Measurements from ENCODE around the gene SUPT5H. TPM values are rescaled to one million over a fixed set of nuclear protein-coding genes. Genes with fewer than 3 reads are reported as not detected.

The SUPT5H gene
- total RNA-seq, 3 donors from 2014 or later (not counting 1 experiment from before 2014, with no cell fraction given), result 228 to 256 (median 230) TPM

DNA sequence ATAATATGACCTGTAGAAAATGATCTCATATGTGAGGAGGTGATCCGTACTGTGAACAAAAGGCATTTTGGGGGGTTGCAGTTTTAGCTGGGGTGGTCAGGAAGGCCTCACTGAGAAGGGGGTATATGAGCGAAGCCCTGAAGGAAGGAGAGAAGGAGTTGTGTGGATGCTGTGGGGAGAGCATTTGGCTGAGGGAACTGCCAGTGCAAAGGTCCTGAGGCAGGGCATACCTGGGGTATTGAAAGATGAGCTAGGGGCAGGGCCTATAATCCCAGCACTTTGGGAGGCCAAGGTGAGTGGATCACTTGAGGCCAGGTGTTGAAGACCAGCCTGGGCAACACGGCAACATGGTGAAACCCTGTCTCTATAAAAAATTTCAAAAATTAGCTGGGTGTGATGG is 72.0 kb downstream of the SUPT5H start:
- H3K27ac ChIP-seq (ENCODE audit: low read length), result no peak overlapping the region
- Mint-ChIP-seq H3K4me3 (no peak overlapping the region), H3K27me3 (ENCODE audit: low read depth in 2 of 2) (peaks cover 34 to 36% of the 10 kb centered on the region in 2 donors), H3K27ac (no peak overlapping the region), H3K9me3 (no peaks in the 10 kb centered on the region), H3K36me3 (no peaks in the 10 kb centered on the region), H3K4me1 (peaks cover 6 to 19% of the 10 kb centered on the region in 2 donors)
- peaks cover 34% of the 10 kb centered on the region for H3K27me3 ChIP-seq (ENCODE audit: control insufficient read depth, insufficient read depth, low read length)
- no peaks in the 10 kb centered on the region for H3K9me3 ChIP-seq (ENCODE audit: control insufficient read depth, insufficient read depth, low read length)
- H3K36me3 ChIP-seq (ENCODE audit: control insufficient read depth, insufficient read depth, low read length), result no peaks in the 10 kb centered on the region
- no peak overlapping the region for H3K4me3 ChIP-seq (ENCODE audit: low read length)
- TF ChIP-seq, protein P1, sequence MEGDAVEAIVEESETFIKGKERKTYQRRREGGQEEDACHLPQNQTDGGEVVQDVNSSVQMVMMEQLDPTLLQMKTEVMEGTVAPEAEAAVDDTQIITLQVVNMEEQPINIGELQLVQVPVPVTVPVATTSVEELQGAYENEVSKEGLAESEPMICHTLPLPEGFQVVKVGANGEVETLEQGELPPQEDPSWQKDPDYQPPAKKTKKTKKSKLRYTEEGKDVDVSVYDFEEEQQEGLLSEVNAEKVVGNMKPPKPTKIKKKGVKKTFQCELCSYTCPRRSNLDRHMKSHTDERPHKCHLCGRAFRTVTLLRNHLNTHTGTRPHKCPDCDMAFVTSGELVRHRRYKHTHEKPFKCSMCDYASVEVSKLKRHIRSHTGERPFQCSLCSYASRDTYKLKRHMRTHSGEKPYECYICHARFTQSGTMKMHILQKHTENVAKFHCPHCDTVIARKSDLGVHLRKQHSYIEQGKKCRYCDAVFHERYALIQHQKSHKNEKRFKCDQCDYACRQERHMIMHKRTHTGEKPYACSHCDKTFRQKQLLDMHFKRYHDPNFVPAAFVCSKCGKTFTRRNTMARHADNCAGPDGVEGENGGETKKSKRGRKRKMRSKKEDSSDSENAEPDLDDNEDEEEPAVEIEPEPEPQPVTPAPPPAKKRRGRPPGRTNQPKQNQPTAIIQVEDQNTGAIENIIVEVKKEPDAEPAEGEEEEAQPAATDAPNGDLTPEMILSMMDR (IDR thresholded peaks at IDR 0.05), result no peak
- ATAC-seq (no peak), DNase-seq (no peak)
- intact Hi-C loops (cut with micrococcal nuclease), result no loop called here
- peaks cover 13% of the 10 kb centered on the region for H3K4me1 ChIP-seq (ENCODE audit: control insufficient read depth, insufficient read depth, low read length)
- WGBS (ENCODE audit: insufficient coverage), result 64% methylated on average over 3 of the region's 3 CpGs

GRCh38 chr19:39518458-39518857 is 73.1 kb downstream of the SUPT5H start:
- Mint-ChIP-seq H3K27me3 (ENCODE audit: low read depth in 2 of 2) (peaks cover 27 to 30% of the 10 kb centered on the region in 2 donors), H3K36me3 (no peaks in the 10 kb centered on the region), H3K4me3 (no peak overlapping the region), H3K9me3 (no peaks in the 10 kb centered on the region), H3K4me1 (peaks cover 6 to 19% of the 10 kb centered on the region in 2 donors), H3K27ac (no peak overlapping the region)
- Histone ChIP-seq H3K36me3 (ENCODE audit: control insufficient read depth, insufficient read depth, low read length) (no peaks in the 10 kb centered on the region), H3K9me3 (ENCODE audit: control insufficient read depth, insufficient read depth, low read length) (no peaks in the 10 kb centered on the region), H3K27ac (ENCODE audit: low read length) (no peak overlapping the region), H3K27me3 (ENCODE audit: control insufficient read depth, insufficient read depth, low read length) (peaks cover 31% of the 10 kb centered on the region), H3K4me3 (ENCODE audit: low read length) (no peak overlapping the region), H3K4me1 (ENCODE audit: control insufficient read depth, insufficient read depth, low read length) (peaks cover 13% of the 10 kb centered on the region)
- intact Hi-C loops (cut with micrococcal nuclease), result no loop called here
- DNase-seq (no peak), ATAC-seq (no peak)
- WGBS (ENCODE audit: insufficient coverage), result 88% methylated on average over 4 of the region's 5 CpGs
- TF ChIP-seq, protein P1 (IDR thresholded peaks at IDR 0.05), result no peak

DNA sequence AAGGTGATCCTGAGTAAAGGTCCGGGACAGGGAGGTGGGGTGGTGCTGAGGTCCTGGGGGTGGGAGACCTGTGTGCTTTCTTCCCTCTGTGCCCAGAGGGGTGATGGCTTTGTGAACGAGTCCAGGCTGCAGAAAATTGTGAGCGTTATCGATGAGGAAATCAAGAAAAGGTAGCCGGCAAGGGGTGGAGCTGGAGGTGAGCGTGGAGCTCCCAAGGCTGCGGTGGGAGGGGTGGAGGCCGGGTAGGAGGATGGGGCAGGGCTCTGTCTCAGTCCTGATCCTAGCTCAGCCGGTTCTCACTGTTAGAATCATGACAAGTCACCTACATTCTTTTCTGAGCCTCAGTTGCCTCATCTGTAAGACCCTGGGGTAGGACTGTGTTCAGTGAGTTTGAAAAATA is 73.6 kb downstream of the SUPT5H start:
- Mint-ChIP-seq H3K27me3 (ENCODE audit: low read depth in 2 of 2) (peaks cover 25% of the 10 kb centered on the region in 2 donors), H3K4me1 (peaks cover 6 to 19% of the 10 kb centered on the region in 2 donors), H3K4me3 (no peak overlapping the region), H3K36me3 (no peaks in the 10 kb centered on the region), H3K9me3 (no peaks in the 10 kb centered on the region), H3K27ac (no peak overlapping the region)
- intact Hi-C loops (cut with micrococcal nuclease), result no loop called here
- peaks cover 28% of the 10 kb centered on the region for H3K27me3 ChIP-seq (ENCODE audit: control insufficient read depth, insufficient read depth, low read length)
- TF ChIP-seq, protein P1 (IDR thresholded peaks at IDR 0.05), result no peak
- no peak overlapping the region for H3K4me3 ChIP-seq (ENCODE audit: low read length)
- no peak for ATAC-seq
- no peak overlapping the region for H3K27ac ChIP-seq (ENCODE audit: low read length)
- H3K36me3 ChIP-seq (ENCODE audit: control insufficient read depth, insufficient read depth, low read length), result no peaks in the 10 kb centered on the region
- peaks cover 13% of the 10 kb centered on the region for H3K4me1 ChIP-seq (ENCODE audit: control insufficient read depth, insufficient read depth, low read length)
- 83% methylated on average over 9 of the region's 9 CpGs for WGBS (ENCODE audit: insufficient coverage)
- DNase-seq, result no peak
- H3K9me3 ChIP-seq (ENCODE audit: control insufficient read depth, insufficient read depth, low read length), result no peaks in the 10 kb centered on the region
